HCT116 (cell line): ENCODE results near the gene XYLT1. TPM values are rescaled to one million over a fixed set of nuclear protein-coding genes. Genes with fewer than 3 reads are reported as not detected.

Experiments used
- ATAC-seq: fragments of 200-7000 bp; cut with Tn5 transposase; 2 replicates; pipeline ENCODE4 v1.9.1; 2020; ENCODE audit warnings: mild to moderate bottlenecking, moderate library complexity
- BruUV-seq: library from RNA; stranded (reverse); fragments of 400-500 nt; replicated peaks from 2 replicates; lab custom pipeline; 2021; lab: Mats Ljungman, UMichigan
- CTCF ChIA-PET: fragments of 300-600 bp; sonication (Branson Sonifier 250); formaldehyde crosslinking; loops from one replicate; lab custom pipeline; 2021; ENCODE audit warnings: antibody characterized with exemption; lab: Charles Lee
- POLR2A ChIA-PET: fragments of 300-600, 350-600 bp; sonication (Branson Sonifier 250); formaldehyde crosslinking; loops from one replicate; lab custom pipeline; 2021; ENCODE audit warnings: antibody characterized with exemption; lab: Charles Lee
- RAD21 ChIA-PET, 2 experiments: fragments of 300-600 bp; sonication (Branson Sonifier 250); formaldehyde crosslinking; loops; one replicate each; lab custom pipeline; 2023; ENCODE audit warnings: low total read pairs in 2 of 2; ENCODE audit not compliant: uncharacterized antibody in 2 of 2, unreplicated experiment in 2 of 2, low non-redundant PET in 1 of 2; lab: Charles Lee
- DNase-seq: peaks from one replicate; pipeline ENCODE4 v3.0.0-alpha.2; 2010; ENCODE audit warnings: low read depth, low spot score
- H2AFZ ChIP-seq: fragments of 200-600 bp; shearing (Covaris generic), sonication (generic); 2 replicates; pipeline ENCODE4 v1.6.1; 2017; ENCODE audit warnings: low read depth, mixed run types, mixed read lengths, antibody characterized with exemption, low read length; ENCODE audit not compliant: poor library complexity, severe bottlenecking
- H3K27ac ChIP-seq: 2 replicates; pipeline ENCODE4 v1.5.1; 2012; ENCODE audit warnings: low read depth, low read length
- H3K27me3 ChIP-seq: fragments of 200-600 bp; sonication (generic); 2 replicates; pipeline ENCODE4 v1.6.1; 2016; ENCODE audit warnings: mixed run types, low read length, mixed read lengths; ENCODE audit not compliant: insufficient read depth
- H3K36me3 ChIP-seq, 2 experiments: fragments of 200-500 bp in 1 of 2; fragments of 200-600 bp in 1 of 2; sonication (Bioruptor generic) in 1 of 2; sonication (generic) in 1 of 2; 2 replicates each; pipeline versions ENCODE4 v1.5.1 to v1.6.1; 2014 to 2016; ENCODE audit warnings: low read length in 2 of 2, inconsistent platforms in 1 of 2, mixed read lengths in 1 of 2, mixed run types in 1 of 2; ENCODE audit not compliant: insufficient read depth in 2 of 2, control insufficient read depth in 1 of 2
- H3K4me1 ChIP-seq, 2 experiments: fragments of 200-600 bp in 1 of 2; sonication (generic) in 1 of 2; 2 replicates each; pipeline versions ENCODE4 v1.5.1 to v1.6.1; 2012 to 2017; ENCODE audit warnings: low read length in 2 of 2, inconsistent platforms in 1 of 2, mild to moderate bottlenecking in 1 of 2, mixed read lengths in 1 of 2, mixed run types in 1 of 2, moderate library complexity in 1 of 2; ENCODE audit not compliant: insufficient read depth in 2 of 2, control insufficient read depth in 1 of 2
- H3K4me2 ChIP-seq: fragments of 200-600 bp; sonication (generic); 2 replicates; pipeline ENCODE4 v1.6.1; 2017; ENCODE audit warnings: mixed run types, low read length, mixed read lengths
- H3K4me3 ChIP-seq, 2 experiments: fragments of 200-600 bp in 1 of 2; sonication (generic) in 1 of 2; replicated peaks in 1 of 2; 2 replicates each; pipeline ENCODE4 v1.5.1; 2011 to 2016; ENCODE audit warnings: low read length in 2 of 2, control low read depth in 1 of 2, low read depth in 1 of 2, mild to moderate bottlenecking in 1 of 2, mixed read lengths in 1 of 2, mixed run types in 1 of 2
- H3K79me2 ChIP-seq: fragments of 200-600 bp; sonication (generic); 2 replicates; pipeline ENCODE4 v1.6.1; 2017; ENCODE audit warnings: mild to moderate bottlenecking, mixed run types, low read length, moderate library complexity, mixed read lengths; ENCODE audit not compliant: insufficient read depth
- H3K9ac ChIP-seq: fragments of 200-600 bp; sonication (generic); 2 replicates; pipeline ENCODE4 v1.6.1; 2016; ENCODE audit warnings: low read length, mixed read lengths
- H3K9me2 ChIP-seq: fragments of 200-600 bp; sonication (generic), shearing (Covaris generic); 2 replicates; pipeline ENCODE4 v1.6.1; 2017; ENCODE audit warnings: mixed run types, mild to moderate bottlenecking, moderate library complexity; ENCODE audit not compliant: insufficient read depth
- H3K9me3 ChIP-seq, 2 experiments: fragments of 200-500 bp in 1 of 2; fragments of 200-600 bp in 1 of 2; sonication (Bioruptor generic) in 1 of 2; sonication (generic) in 1 of 2; 2 replicates each; pipeline ENCODE4 v1.6.1; 2014 to 2017; ENCODE audit warnings: low read length in 2 of 2, mixed read lengths in 2 of 2, inconsistent platforms in 1 of 2, low read depth in 1 of 2, mild to moderate bottlenecking in 1 of 2, mixed run types in 1 of 2, moderate library complexity in 1 of 2; ENCODE audit not compliant: control insufficient read depth in 1 of 2, insufficient read depth in 1 of 2
- H4K20me1 ChIP-seq: fragments of 200-600 bp; sonication (generic), shearing (Covaris generic); 2 replicates; pipeline ENCODE4 v1.6.1; 2017; ENCODE audit warnings: mixed run types, mild to moderate bottlenecking, moderate library complexity; ENCODE audit not compliant: insufficient read depth
- CBX3 ChIP-seq: IDR thresholded peaks from 2 replicates; pipeline ENCODE4 v1.6.1; 2012; ENCODE audit warnings: low read depth
- CEBPB ChIP-seq: IDR thresholded peaks from 2 replicates; pipeline ENCODE4 v1.6.1; 2012; ENCODE audit warnings: low read depth
- EGR1 ChIP-seq: IDR thresholded peaks from 2 replicates; pipeline ENCODE4 v1.6.1; 2012; ENCODE audit warnings: low read depth
- ELF1 ChIP-seq: IDR thresholded peaks from 2 replicates; pipeline ENCODE4 v1.6.1; 2012; ENCODE audit warnings: low read depth, borderline replicate concordance
- EZH2 ChIP-seq: fragments of 200-600 bp; sonication (generic); IDR thresholded peaks from 2 replicates; pipeline ENCODE4 v1.6.1; 2017; ENCODE audit warnings: antibody characterized with exemption, mixed run types
- EZH2phosphoT487 ChIP-seq: fragments of 200-600 bp; IDR thresholded peaks from 2 replicates; pipeline ENCODE4 v1.6.1; 2018; ENCODE audit warnings: antibody characterized with exemption, borderline replicate concordance
- JUND ChIP-seq: IDR thresholded peaks from 2 replicates; pipeline ENCODE4 v1.6.1; 2012
- POLR2A ChIP-seq: IDR thresholded peaks from 2 replicates; pipeline ENCODE4 v1.7.0; 2011; ENCODE audit warnings: borderline replicate concordance; ENCODE audit not compliant: insufficient read depth, insufficient read length; ENCODE audit errors: extremely low read depth
- POLR2AphosphoS5 ChIP-seq: IDR thresholded peaks from 2 replicates; pipeline ENCODE4 v1.6.1; 2011; ENCODE audit warnings: mild to moderate bottlenecking, low read depth, low read length, moderate library complexity
- RAD21 ChIP-seq: IDR thresholded peaks from 2 replicates; pipeline ENCODE4 v1.6.1; 2012; ENCODE audit warnings: low read depth, mild to moderate bottlenecking
- SIN3A ChIP-seq: IDR thresholded peaks from 2 replicates; pipeline ENCODE4 v1.6.1; 2012; ENCODE audit warnings: low read depth
- SP1 ChIP-seq: IDR thresholded peaks from 2 replicates; pipeline ENCODE4 v1.6.1; 2012; ENCODE audit warnings: low read depth
- SRF ChIP-seq: IDR thresholded peaks from 2 replicates; pipeline ENCODE4 v1.6.1; 2012; ENCODE audit warnings: low read depth
- YY1 ChIP-seq: IDR thresholded peaks from 2 replicates; pipeline ENCODE4 v1.6.1; 2011; ENCODE audit warnings: low read length, low read depth, moderate library complexity, mild to moderate bottlenecking; ENCODE audit not compliant: insufficient replicate concordance; ENCODE audit errors: extremely low read depth
- ZFX ChIP-seq: fragments of 450-650 bp; IDR thresholded peaks from 2 replicates; pipeline ENCODE4 v1.6.1; 2017
- intact Hi-C: fragments of 100-400 bp; cut with micrococcal nuclease; formaldehyde crosslinking; loops from 2 replicates; pipeline ENCODE4 v1.10.0; 2022
- total RNA-seq: library from RNA; stranded (reverse); gene quantifications from one replicate; pipeline ENCODE4 v1.2.1, GENCODE V29; 2021; ENCODE audit not compliant: unreplicated experiment
- TF ChIP-seq, protein P1 (sequence below): IDR thresholded peaks from 2 replicates; pipeline ENCODE4 v1.6.1; 2012
- TF ChIP-seq, protein P2 (sequence below), 3 experiments: fragments of 200-600 bp in 1 of 3; sonication (generic) in 1 of 3; IDR thresholded peaks in 2 of 3; conservative IDR thresholded peaks in 1 of 3; 2 replicates each; pipeline ENCODE4 v1.5.1; 2012 to 2017; ENCODE audit warnings: low read depth in 2 of 3, low read length in 2 of 3, antibody characterized with exemption in 1 of 3, borderline replicate concordance in 1 of 3, control low read depth in 1 of 3, mild to moderate bottlenecking in 1 of 3, mixed read lengths in 1 of 3, mixed run types in 1 of 3, moderate library complexity in 1 of 3; ENCODE audit not compliant: insufficient read depth in 1 of 3
- TF ChIP-seq, protein P3 (sequence below): IDR thresholded peaks from 2 replicates; pipeline ENCODE4 v1.6.1; 2012; ENCODE audit warnings: low read depth
- TF ChIP-seq, protein P4 (sequence below): IDR thresholded peaks from 2 replicates; pipeline ENCODE4 v1.6.1; 2012
- TF ChIP-seq, protein P5 (sequence below): IDR thresholded peaks from 2 replicates; pipeline ENCODE4 v1.6.1; 2011; ENCODE audit warnings: mild to moderate bottlenecking, low read length, moderate library complexity; ENCODE audit not compliant: insufficient replicate concordance; ENCODE audit errors: extremely low read depth

Gene XYLT1
- total RNA-seq, 1 experiment from 2014 or later: 4.5 TPM

DNA sequence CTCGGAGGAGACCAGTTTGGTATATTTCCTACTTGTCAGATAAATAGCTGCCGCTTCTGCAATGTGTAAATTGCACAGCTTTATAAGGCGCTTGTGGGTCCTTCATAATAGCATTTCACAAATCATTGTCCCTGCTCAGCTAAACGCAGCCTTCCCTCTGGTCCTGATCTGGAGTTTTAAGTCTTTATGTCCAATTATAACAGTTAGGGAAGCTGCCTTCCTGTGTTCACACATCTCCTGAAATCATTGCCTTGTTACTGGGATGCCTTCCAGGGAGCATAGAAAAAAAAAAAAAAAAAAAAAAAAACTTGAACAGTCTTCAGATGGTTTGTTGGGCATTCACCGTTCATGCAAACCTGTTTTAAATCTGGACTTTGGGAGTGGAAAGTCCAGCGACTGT is 342.0 kb downstream of the XYLT1 start:
- H3K4me3 ChIP-seq: no peak overlapping the region
- ChIA-PET CTCF (no interaction called here), RAD21 (no interaction called here)
- H4K20me1 ChIP-seq: no peaks in the 10 kb centered on the region
- no peaks in the 10 kb centered on the region for H3K36me3 ChIP-seq
- no peak for ATAC-seq
- TF ChIP-seq, protein P1, sequence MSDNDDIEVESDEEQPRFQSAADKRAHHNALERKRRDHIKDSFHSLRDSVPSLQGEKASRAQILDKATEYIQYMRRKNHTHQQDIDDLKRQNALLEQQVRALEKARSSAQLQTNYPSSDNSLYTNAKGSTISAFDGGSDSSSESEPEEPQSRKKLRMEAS: no peak
- TF ChIP-seq EGR1 (no peak), SRF (no peak), EZH2 (no peak), EZH2phosphoT487 (no peak), CEBPB (no peak), CBX3 (no peak), YY1 (no peak), POLR2AphosphoS5 (no peak), RAD21 (no peak), ELF1 (no peak), ZFX (no peak), JUND (no peak), POLR2A (no peak), SP1 (no peak), SIN3A (no peak)
- TF ChIP-seq, protein P2, sequence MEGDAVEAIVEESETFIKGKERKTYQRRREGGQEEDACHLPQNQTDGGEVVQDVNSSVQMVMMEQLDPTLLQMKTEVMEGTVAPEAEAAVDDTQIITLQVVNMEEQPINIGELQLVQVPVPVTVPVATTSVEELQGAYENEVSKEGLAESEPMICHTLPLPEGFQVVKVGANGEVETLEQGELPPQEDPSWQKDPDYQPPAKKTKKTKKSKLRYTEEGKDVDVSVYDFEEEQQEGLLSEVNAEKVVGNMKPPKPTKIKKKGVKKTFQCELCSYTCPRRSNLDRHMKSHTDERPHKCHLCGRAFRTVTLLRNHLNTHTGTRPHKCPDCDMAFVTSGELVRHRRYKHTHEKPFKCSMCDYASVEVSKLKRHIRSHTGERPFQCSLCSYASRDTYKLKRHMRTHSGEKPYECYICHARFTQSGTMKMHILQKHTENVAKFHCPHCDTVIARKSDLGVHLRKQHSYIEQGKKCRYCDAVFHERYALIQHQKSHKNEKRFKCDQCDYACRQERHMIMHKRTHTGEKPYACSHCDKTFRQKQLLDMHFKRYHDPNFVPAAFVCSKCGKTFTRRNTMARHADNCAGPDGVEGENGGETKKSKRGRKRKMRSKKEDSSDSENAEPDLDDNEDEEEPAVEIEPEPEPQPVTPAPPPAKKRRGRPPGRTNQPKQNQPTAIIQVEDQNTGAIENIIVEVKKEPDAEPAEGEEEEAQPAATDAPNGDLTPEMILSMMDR (IDR thresholded peaks at IDR 0.05 in 2 of 3, conservative IDR thresholded peaks at IDR 0.05 in 1 of 3; ENCODE audit: borderline replicate concordance in 1 of 3, insufficient read depth in 1 of 3, low read depth in 2 of 3, low read length in 2 of 3): no peak
- TF ChIP-seq, protein P3, sequence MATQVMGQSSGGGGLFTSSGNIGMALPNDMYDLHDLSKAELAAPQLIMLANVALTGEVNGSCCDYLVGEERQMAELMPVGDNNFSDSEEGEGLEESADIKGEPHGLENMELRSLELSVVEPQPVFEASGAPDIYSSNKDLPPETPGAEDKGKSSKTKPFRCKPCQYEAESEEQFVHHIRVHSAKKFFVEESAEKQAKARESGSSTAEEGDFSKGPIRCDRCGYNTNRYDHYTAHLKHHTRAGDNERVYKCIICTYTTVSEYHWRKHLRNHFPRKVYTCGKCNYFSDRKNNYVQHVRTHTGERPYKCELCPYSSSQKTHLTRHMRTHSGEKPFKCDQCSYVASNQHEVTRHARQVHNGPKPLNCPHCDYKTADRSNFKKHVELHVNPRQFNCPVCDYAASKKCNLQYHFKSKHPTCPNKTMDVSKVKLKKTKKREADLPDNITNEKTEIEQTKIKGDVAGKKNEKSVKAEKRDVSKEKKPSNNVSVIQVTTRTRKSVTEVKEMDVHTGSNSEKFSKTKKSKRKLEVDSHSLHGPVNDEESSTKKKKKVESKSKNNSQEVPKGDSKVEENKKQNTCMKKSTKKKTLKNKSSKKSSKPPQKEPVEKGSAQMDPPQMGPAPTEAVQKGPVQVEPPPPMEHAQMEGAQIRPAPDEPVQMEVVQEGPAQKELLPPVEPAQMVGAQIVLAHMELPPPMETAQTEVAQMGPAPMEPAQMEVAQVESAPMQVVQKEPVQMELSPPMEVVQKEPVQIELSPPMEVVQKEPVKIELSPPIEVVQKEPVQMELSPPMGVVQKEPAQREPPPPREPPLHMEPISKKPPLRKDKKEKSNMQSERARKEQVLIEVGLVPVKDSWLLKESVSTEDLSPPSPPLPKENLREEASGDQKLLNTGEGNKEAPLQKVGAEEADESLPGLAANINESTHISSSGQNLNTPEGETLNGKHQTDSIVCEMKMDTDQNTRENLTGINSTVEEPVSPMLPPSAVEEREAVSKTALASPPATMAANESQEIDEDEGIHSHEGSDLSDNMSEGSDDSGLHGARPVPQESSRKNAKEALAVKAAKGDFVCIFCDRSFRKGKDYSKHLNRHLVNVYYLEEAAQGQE: no peak
- TF ChIP-seq, protein P4, sequence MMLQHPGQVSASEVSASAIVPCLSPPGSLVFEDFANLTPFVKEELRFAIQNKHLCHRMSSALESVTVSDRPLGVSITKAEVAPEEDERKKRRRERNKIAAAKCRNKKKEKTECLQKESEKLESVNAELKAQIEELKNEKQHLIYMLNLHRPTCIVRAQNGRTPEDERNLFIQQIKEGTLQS: no peak
- TF ChIP-seq, protein P5, sequence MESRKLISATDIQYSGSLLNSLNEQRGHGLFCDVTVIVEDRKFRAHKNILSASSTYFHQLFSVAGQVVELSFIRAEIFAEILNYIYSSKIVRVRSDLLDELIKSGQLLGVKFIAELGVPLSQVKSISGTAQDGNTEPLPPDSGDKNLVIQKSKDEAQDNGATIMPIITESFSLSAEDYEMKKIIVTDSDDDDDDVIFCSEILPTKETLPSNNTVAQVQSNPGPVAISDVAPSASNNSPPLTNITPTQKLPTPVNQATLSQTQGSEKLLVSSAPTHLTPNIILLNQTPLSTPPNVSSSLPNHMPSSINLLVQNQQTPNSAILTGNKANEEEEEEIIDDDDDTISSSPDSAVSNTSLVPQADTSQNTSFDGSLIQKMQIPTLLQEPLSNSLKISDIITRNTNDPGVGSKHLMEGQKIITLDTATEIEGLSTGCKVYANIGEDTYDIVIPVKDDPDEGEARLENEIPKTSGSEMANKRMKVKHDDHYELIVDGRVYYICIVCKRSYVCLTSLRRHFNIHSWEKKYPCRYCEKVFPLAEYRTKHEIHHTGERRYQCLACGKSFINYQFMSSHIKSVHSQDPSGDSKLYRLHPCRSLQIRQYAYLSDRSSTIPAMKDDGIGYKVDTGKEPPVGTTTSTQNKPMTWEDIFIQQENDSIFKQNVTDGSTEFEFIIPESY: no peak
- TF ChIP-seq, all 23 proteins: peak for 0
- no peaks in the 10 kb centered on the region for H3K9me2 ChIP-seq
- no peak overlapping the region for H3K27ac ChIP-seq
- no peak overlapping the region for H3K4me2 ChIP-seq
- no peaks in the 10 kb centered on the region; the same call in 1 of the 2 replicates for H3K27me3 ChIP-seq
- no peaks in the 10 kb centered on the region for H3K79me2 ChIP-seq
- intact Hi-C loops: no loop called here
- H2AFZ ChIP-seq: no peak overlapping the region
- H3K9me3 ChIP-seq: no peaks in the 10 kb centered on the region
- no peak overlapping the region for H3K9ac ChIP-seq
- no peak for DNase-seq
- no peaks in the 10 kb centered on the region for H3K4me1 ChIP-seq
- POLR2A ChIA-PET: no interaction called here
- no TSS peak for BruUV-seq
